ENCODE measurements around the gene CD37.

DNA sequence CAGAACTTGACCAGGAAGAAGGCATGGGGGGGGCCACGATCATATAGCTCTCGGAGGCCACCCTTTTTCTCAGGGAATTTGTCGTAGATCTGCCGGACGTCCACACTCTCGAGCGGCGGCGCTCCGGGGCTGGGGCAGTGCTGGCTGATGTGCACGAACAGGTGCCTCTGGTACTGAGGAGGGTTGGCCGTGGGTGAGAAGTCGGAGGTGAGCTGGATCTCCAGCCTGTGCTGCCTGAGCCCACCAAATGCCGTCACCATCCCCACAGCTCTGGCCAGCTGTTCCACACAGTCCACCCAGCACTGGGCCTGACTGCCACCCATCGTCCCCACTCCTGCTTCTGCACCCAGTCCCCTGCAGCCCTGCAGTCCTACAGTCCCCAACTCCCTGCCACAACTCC is 12.0 kb downstream of the CD37 start:
- no peak for TF ChIP-seq CTCF (IDR thresholded peaks at IDR 0.05; ENCODE audit: low read depth, low read length)
- no peak for TF ChIP-seq POLR2A (IDR thresholded peaks at IDR 0.05; ENCODE audit: extremely low read depth, insufficient read length)
- no peak for TF ChIP-seq MYC (IDR thresholded peaks at IDR 0.05; ENCODE audit: low read depth, low read length)
- no peak for TF ChIP-seq MAX (IDR thresholded peaks at IDR 0.05; ENCODE audit: low read depth, low read length)
